GM21390 (cell line): ENCODE data around the gene SCAI.

ENCODE experiments used
- ATAC-seq: cut with Tn5 transposase; IDR thresholded peaks from one replicate; pipeline ENCODE4 v1.9.1; 2021; ENCODE audit not compliant: unreplicated experiment

SCAI gene

GRCh38 chr9:124894035-124894740 lies 249.1 kb downstream of the SCAI start:
- ATAC-seq = no peak
